ENCODE measurements around the gene LBX1.

LBX1 gene

DNA sequence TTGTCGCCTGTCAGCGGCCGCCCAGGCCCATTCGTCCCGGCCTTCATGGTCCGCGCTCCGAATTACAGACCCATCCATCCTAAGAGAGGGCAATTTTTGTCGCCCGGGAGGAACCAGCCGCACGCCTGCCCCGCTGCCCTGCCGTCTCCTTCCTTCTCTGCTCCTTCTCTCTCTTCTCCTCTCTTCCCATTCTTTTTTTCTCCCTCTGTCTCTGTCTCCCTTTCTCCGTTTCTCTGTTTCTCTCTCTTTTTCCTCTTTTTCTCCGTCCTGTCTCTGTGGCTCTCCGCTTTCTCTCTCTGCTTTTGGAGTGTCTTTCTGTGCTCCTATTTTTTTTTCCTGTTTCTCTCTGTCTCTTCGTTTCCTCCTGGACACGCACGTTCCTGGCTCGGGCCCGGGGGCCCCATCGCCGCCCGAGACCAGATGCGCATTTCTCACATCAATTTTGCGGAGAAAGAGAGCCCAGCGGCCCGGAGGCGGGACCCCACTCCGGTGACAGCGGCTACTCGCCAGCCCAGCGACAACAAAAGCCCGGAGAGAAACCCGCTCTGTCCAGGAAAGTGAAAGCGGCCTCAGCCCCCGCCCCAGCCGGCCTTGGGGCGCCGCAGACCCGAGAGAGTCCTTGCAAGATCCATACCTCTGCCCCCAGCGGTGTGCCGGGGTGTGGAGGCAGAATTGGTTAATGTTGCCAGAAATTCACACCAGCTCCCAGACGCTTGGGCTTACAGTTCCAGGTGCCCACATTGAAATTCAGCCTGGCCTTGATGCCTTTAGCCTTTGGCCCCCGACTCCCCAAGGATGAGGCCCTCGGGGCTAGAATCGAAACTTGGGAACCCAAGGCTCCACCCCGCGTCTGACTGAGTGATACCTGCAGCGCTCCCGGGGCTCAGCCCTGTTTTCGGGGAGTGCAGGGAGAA, 4.1 kb downstream of the LBX1 start:
- no peak for DNase-seq (ENCODE audit: low read depth)
- H3K4me3 ChIP-seq (ENCODE audit: low read depth, low read length): no peak overlapping the region
- TF ChIP-seq, protein P1, sequence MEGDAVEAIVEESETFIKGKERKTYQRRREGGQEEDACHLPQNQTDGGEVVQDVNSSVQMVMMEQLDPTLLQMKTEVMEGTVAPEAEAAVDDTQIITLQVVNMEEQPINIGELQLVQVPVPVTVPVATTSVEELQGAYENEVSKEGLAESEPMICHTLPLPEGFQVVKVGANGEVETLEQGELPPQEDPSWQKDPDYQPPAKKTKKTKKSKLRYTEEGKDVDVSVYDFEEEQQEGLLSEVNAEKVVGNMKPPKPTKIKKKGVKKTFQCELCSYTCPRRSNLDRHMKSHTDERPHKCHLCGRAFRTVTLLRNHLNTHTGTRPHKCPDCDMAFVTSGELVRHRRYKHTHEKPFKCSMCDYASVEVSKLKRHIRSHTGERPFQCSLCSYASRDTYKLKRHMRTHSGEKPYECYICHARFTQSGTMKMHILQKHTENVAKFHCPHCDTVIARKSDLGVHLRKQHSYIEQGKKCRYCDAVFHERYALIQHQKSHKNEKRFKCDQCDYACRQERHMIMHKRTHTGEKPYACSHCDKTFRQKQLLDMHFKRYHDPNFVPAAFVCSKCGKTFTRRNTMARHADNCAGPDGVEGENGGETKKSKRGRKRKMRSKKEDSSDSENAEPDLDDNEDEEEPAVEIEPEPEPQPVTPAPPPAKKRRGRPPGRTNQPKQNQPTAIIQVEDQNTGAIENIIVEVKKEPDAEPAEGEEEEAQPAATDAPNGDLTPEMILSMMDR (conservative IDR thresholded peaks at IDR 0.05; ENCODE audit: low read depth, low read length): no peak

DNA sequence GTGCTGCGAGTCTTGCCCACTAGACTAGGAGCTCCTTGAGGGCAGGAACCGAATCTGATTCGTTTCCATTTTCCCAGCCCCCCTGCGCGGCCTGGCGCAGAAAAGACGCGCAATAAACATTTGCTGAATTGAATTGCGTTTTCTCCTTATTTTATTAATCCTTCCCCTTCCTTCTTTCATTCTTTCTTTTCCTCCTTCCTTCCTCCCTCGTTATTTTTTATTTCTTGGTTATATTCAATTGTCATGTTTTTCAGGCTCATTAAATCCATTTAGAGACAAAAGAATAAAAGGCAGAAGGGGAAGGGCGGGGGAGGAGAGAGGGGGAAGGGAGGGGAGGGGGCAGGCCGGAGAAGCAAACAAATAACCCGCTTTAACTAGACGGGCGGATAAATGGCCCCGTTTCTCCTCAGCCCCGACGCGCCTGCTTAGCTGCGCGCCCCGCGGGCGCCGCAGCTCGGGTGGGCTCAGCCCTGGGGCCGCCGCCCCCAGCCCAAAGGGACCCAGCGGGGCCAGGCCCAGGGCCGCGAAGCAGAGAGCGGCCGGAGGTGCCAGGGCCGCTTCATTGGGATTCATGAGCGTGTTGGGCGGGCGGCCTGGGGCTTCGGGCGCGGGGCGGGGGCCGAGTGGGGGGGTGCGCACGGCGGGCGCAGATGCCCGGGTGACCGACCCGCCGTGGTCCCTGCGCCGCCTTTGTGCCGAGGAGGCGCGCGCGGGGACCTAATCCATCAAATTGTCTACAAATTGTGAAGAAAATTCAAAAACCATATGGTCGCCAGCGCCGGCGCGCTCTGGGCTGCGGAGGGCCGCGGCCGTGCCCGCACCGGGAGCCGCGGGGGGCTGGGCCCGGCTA, 5.0 kb downstream of the LBX1 start:
- TF ChIP-seq, protein P1 (conservative IDR thresholded peaks at IDR 0.05; ENCODE audit: low read depth, low read length): no peak
- no peak for DNase-seq (ENCODE audit: low read depth)
- H3K4me3 ChIP-seq (ENCODE audit: low read depth, low read length): no peak overlapping the region

DNA sequence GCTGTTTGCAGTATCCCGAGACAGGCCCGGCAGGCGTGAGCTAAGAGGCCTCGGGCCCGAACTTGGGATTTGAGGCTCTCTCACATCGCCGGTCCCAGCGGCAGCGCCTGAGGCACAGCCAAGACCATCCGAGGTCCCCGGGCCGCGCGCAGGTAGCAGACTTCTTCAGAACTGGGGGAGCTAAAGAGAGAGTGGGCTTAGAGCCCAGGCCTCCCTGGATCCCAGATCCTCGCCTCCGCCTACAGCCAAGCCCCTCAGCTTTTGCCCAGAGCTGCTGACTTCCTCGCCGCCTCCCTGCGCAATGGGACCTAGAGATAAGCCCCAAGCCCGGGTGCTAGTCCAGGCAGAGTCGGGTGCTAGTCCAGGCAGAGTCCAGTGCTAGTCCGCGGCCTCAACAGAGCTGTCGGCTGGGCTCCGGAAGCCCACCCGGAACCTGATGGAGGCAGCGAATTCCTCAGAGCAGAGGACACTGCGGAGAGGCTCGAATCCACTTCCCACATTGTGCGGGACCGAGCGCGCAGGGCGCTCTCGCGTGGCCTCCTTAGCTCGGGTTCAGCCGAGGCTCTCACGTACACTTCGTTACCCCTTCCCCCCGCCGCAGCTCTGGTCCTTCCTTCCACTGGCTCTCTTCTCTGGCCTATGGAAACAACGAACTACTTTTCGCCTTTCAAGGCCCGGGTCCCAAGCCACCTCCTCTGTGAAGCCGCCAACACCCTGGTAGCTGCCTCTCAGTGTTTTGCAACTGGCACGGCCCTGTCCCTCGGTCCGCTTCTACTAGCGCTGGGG, 5.8 kb downstream of the LBX1 start:
- H3K4me3 ChIP-seq (ENCODE audit: low read depth, low read length): no peak overlapping the region
- DNase-seq (ENCODE audit: low read depth): no peak
- TF ChIP-seq, protein P1 (conservative IDR thresholded peaks at IDR 0.05; ENCODE audit: low read depth, low read length): no peak

DNA sequence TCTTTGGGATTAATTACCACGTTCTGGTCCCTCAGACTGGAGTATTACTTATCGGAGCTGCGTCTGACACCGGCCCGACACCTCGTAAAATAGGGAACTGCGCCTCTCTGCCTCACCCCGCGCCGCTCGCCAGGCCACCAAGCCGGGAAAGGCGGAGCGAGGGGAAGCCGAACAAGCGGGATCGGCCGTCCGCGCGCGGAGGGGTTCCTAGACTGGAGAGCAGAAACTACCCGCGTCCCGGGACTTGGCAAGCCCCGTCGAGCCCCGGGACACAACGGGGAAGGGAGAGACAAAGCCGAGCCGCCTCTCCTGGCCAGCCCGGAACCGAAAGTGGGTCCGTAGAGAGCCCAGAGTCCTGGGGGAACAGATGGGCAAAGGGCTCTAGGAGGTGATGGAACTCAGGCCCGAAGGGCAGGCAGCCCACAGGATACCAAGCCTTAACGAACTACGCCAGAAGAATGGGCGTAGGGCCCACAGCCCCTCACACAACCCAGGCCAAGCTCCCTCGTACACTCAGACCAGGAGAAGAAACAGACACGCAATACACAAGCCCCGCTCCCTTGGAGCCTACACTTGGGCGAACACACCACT, 6.5 kb downstream of the LBX1 start:
- TF ChIP-seq, protein P1 (conservative IDR thresholded peaks at IDR 0.05; ENCODE audit: low read depth, low read length): no peak
- H3K4me3 ChIP-seq (ENCODE audit: low read depth, low read length): no peak overlapping the region
- DNase-seq (ENCODE audit: low read depth): no peak

DNA sequence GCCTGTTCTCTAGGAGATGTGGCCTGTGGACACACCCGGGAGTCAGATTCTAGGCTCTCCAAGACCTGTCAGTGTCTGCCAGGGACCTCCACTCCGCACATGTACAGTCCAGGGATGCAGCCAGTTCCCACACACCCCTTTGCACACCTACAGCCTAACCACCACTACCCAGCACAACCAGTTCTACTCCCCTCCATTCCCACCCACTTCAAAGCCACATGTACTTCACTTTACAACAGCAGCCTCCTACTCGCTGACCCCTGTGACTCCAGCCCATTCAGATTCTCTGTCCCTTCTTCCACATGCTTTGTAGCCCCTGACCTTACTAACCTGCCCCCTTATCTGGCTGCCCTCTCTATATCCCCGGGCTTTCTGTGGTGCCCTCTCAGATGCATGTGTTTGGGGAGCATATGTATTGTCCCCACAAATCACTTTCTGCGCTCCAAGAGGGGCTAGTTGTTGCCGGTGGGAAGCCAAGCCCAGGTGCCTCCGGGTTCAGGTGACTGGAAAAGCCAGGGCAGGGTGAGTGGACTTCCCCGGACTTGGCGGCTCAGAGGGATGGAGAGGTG, 7.2 kb downstream of the LBX1 start:
- DNase-seq (ENCODE audit: low read depth): no peak
- TF ChIP-seq, protein P1 (conservative IDR thresholded peaks at IDR 0.05; ENCODE audit: low read depth, low read length): no peak
- H3K4me3 ChIP-seq (ENCODE audit: low read depth, low read length): no peak overlapping the region

DNA sequence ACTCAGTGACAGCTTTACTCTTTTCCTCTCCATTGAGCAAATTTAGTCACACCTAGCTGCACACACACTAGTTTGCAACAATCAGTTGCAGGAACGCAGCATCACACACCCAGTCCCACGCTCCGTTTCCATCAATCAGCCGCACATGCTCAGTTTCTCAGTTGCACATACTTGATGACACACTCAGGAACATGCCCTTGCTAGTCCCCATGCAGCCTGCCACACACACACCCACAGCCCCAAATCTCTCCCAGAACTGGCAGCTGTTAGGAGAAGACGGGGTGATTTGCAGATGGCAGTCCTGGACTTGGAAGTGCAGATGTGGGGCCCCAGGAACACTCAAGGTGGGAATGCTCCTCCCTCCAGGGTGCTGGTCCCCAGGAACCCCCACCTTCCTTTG, 7.7 kb downstream of the LBX1 start:
- TF ChIP-seq, protein P1 (conservative IDR thresholded peaks at IDR 0.05; ENCODE audit: low read depth, low read length): no peak
- DNase-seq (ENCODE audit: low read depth): no peak
- H3K4me3 ChIP-seq (ENCODE audit: low read depth, low read length): no peak overlapping the region

All from choroid plexus epithelial cell (primary cell).